Fibroblast of lung (primary cell): ENCODE data around the gene PXDC1. TPM values are rescaled to one million over a fixed set of nuclear protein-coding genes. Genes with fewer than 3 reads are reported as not detected.

Experiments
- DNase-seq, 2 donors: peaks; one replicate each; pipeline versions ENCODE4 v3.0.0 to v3.0.0-alpha.2; 2010; ENCODE audit warnings: low read depth in 2 of 2
- H2AFZ ChIP-seq: 2 replicates; pipeline ENCODE4 v1.5.1; 2012; ENCODE audit warnings: low read length, control low read depth, inconsistent platforms
- H3K27ac ChIP-seq: 2 replicates; pipeline ENCODE4 v1.5.1; 2011; ENCODE audit warnings: low read length, control low read depth; ENCODE audit not compliant: insufficient read depth
- H3K27me3 ChIP-seq: 2 replicates; pipeline ENCODE4 v1.5.1; 2011; ENCODE audit warnings: mild to moderate bottlenecking, low read length; ENCODE audit not compliant: control insufficient read depth, insufficient read depth
- H3K36me3 ChIP-seq: 2 replicates; pipeline ENCODE4 v1.5.1; 2011; ENCODE audit warnings: low read length; ENCODE audit not compliant: control insufficient read depth, insufficient read depth
- H3K4me1 ChIP-seq: 2 replicates; pipeline ENCODE4 v1.5.1; 2011; ENCODE audit warnings: low read length; ENCODE audit not compliant: control insufficient read depth, insufficient read depth; ENCODE audit errors: extremely low read depth
- H3K4me2 ChIP-seq: 2 replicates; pipeline ENCODE4 v1.5.1; 2011; ENCODE audit warnings: low read length, control low read depth; ENCODE audit not compliant: insufficient read depth; ENCODE audit errors: extremely low read depth
- H3K4me3 ChIP-seq, 4 experiments: fragments of 200-600 bp in 1 of 4; sonication (generic) in 1 of 4; replicated peaks in 1 of 4; 2 replicates each; pipeline ENCODE4 v1.5.1; 2011 to 2016; ENCODE audit warnings: low read length in 4 of 4, low read depth in 3 of 4, mild to moderate bottlenecking in 3 of 4, control low read depth in 2 of 4, inconsistent platforms in 1 of 4, mixed read lengths in 1 of 4; ENCODE audit not compliant: insufficient read depth in 1 of 4; ENCODE audit errors: control extremely low read depth in 1 of 4
- H3K79me2 ChIP-seq: 2 replicates; pipeline ENCODE4 v1.5.1; 2012; ENCODE audit warnings: mild to moderate bottlenecking, low read length, inconsistent platforms; ENCODE audit not compliant: control insufficient read depth, insufficient read depth
- H3K9ac ChIP-seq: 2 replicates; pipeline ENCODE4 v1.5.1; 2011; ENCODE audit warnings: mild to moderate bottlenecking, low read length, control low read depth; ENCODE audit not compliant: insufficient read depth
- H3K9me3 ChIP-seq: 2 replicates; pipeline ENCODE4 v1.5.1; 2012; ENCODE audit warnings: low read depth, low read length; ENCODE audit not compliant: control insufficient read depth, insufficient read depth
- H4K20me1 ChIP-seq: 2 replicates; pipeline ENCODE4 v1.5.1; 2011; ENCODE audit warnings: low read length; ENCODE audit not compliant: control insufficient read depth, insufficient read depth; ENCODE audit errors: extremely low read depth
- EZH2 ChIP-seq: IDR thresholded peaks from 2 replicates; pipeline ENCODE4 v1.5.1; 2012; ENCODE audit warnings: low read length, control low read depth, mild to moderate bottlenecking; ENCODE audit errors: missing control alignments
- polyA plus RNA-seq, 2 donors: library from polyadenylated mRNA; depleted of rRNA in 1 of 2; stranded (reverse) in 1 of 2; unstranded in 1 of 2; fragments of >200 nt; gene quantifications; 2 replicates each; pipeline ENCODE4 v1.2.1, GENCODE V29; 2011 to 2012; ENCODE audit warnings: missing spikeins in 1 of 2
- total RNA-seq: library from RNA; depleted of rRNA; stranded (reverse); fragments of >200 nt; gene quantifications from 2 replicates; pipeline ENCODE4 v1.2.1, GENCODE V29; 2014
- TF ChIP-seq, protein P1 (sequence below), 2 donors: IDR thresholded peaks in 1 of 2; conservative IDR thresholded peaks in 1 of 2; 1 replicate in 1 of 2; 2 replicates in 1 of 2; pipeline ENCODE4 v1.5.1; 2011 to 2012; ENCODE audit warnings: low read length in 2 of 2, control low read depth in 1 of 2, inconsistent platforms in 1 of 2, low read depth in 1 of 2, mild to moderate bottlenecking in 1 of 2

Gene PXDC1
- total and polyA plus RNA-seq, 2 donors (not counting 1 experiment from before 2014, with no cell fraction given), result 30.3 to 52.7 TPM

DNA sequence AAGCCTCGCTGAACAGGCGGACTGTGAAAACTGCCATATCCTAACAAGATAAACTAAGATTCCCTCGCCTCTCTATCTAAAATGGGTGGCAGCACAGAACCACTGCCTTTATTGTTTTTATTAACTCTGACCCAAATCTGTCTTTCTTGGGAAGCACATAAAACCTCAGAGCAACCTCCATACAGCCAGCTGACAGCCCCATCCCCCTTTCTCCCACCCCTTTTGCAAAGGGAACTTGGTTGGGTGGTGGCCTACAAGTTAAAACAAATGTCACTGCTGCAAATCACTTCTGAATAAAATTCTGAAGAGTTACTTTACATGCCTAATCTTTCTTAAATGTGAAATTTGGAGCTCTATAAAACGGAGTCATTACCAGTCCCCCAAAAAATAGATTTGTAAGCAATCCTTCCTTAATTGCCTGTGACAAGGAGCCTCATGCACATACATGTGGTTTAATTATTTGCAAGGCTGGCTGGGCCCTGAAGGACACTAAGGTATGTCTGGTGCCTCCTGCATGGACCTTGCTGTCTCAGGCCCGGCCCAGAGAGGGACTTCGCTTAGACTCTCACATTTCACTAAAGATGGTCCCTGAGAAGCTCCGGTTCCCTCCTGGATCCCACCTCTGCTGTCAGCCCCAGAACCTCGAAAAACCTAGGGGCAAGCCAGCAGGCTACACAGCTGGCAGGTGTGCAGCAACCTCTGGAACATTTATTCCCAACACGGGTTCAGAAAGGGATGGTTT lies 21.7 kb downstream of the PXDC1 start:
- H4K20me1 ChIP-seq, result peaks cover 5% of the 10 kb centered on the region

DNA sequence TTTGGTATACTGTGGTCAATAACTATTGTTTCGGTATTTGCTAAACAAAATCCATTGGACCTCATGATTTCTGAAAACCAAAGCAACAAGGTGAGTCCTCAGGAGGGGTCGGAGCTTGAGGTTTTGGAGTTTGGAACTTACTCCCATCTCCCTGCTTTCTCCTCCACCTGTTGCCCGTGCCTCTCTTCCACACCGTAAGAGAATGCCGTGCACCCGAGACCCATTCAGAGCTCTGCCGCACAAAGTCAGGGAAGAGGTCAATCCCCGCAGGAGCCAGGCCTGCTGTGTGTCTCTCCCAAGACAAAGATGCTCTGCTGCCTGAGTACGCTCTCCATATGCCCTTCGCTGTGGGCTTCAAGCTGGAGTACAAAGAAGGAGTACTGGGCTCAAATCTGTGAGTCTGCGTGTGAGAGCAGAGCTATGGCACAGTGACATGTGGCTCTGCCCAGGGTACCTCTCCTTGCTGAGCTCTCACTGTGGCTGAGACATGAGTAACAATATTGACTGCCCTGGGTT lies 23.9 kb downstream of the PXDC1 start:
- Histone ChIP-seq H3K9me3 (no peaks in the 10 kb centered on the region), H3K79me2 (peaks cover 62% of the 10 kb centered on the region), H3K4me3 (no peak overlapping the region), H3K4me1 (peaks cover 5% of the 10 kb centered on the region), H3K9ac (no peak overlapping the region), H3K27ac (no peak overlapping the region), H3K4me2 (no peak overlapping the region), H2AFZ (no peak overlapping the region), H3K27me3 (no peaks in the 10 kb centered on the region), H3K36me3 (peaks cover 25% of the 10 kb centered on the region), H4K20me1 (peaks cover 3% of the 10 kb centered on the region)
- TF ChIP-seq, protein P1, sequence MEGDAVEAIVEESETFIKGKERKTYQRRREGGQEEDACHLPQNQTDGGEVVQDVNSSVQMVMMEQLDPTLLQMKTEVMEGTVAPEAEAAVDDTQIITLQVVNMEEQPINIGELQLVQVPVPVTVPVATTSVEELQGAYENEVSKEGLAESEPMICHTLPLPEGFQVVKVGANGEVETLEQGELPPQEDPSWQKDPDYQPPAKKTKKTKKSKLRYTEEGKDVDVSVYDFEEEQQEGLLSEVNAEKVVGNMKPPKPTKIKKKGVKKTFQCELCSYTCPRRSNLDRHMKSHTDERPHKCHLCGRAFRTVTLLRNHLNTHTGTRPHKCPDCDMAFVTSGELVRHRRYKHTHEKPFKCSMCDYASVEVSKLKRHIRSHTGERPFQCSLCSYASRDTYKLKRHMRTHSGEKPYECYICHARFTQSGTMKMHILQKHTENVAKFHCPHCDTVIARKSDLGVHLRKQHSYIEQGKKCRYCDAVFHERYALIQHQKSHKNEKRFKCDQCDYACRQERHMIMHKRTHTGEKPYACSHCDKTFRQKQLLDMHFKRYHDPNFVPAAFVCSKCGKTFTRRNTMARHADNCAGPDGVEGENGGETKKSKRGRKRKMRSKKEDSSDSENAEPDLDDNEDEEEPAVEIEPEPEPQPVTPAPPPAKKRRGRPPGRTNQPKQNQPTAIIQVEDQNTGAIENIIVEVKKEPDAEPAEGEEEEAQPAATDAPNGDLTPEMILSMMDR (conservative IDR thresholded peaks at IDR 0.05 in 1 of 2, IDR thresholded peaks at IDR 0.05 in 1 of 2; ENCODE audit: low read depth in 1 of 2, low read length in 2 of 2), result no peak
- no peak for TF ChIP-seq EZH2
- DNase-seq, result no peak

More for the DNA sequence above, 21.7 kb downstream of the PXDC1 start:
- Histone ChIP-seq H3K79me2 (peaks cover 80% of the 10 kb centered on the region), H3K4me2 (no peak overlapping the region), H3K27ac (no peak overlapping the region), H3K27me3 (no peaks in the 10 kb centered on the region), H3K4me1 (peaks cover 5% of the 10 kb centered on the region), H2AFZ (no peak overlapping the region), H3K4me3 (no peak overlapping the region), H3K9ac (no peak overlapping the region), H3K9me3 (no peaks in the 10 kb centered on the region), H3K36me3 (peaks cover 18% of the 10 kb centered on the region)
- DNase-seq, result no peak
- TF ChIP-seq, protein P1 (conservative IDR thresholded peaks at IDR 0.05 in 1 of 2, IDR thresholded peaks at IDR 0.05 in 1 of 2; ENCODE audit: low read depth in 1 of 2, low read length in 2 of 2), result no peak
- no peak for TF ChIP-seq EZH2

DNA sequence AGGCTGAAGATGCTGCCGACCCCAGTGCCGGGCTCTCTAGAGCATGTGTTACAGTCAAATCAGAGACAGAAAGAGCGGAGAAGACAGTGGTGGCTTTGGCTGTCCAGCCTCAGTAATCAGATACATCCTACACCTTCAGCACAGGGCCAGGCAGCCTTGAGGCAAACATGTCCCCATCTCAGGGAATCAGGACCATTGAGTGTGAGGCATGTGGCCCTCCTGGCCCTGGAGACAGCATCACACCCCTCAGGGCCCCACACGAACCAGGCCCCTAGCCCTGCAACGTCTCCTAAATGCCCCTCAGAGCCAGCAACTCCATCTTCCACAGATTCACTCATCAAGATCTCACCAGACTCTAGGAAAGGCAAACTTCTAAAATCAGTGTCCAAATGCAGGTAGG lies 24.5 kb downstream of the PXDC1 start:
- Histone ChIP-seq H3K79me2 (peaks cover 58% of the 10 kb centered on the region), H3K9ac (no peak overlapping the region), H3K9me3 (no peaks in the 10 kb centered on the region), H3K27me3 (no peaks in the 10 kb centered on the region), H3K27ac (no peak overlapping the region), H3K36me3 (peaks cover 24% of the 10 kb centered on the region), H2AFZ (no peak overlapping the region), H3K4me3 (no peak overlapping the region), H4K20me1 (peaks cover 2% of the 10 kb centered on the region), H3K4me1 (peaks cover 2% of the 10 kb centered on the region), H3K4me2 (no peak overlapping the region)
- DNase-seq, result no peak
- TF ChIP-seq, protein P1 (conservative IDR thresholded peaks at IDR 0.05 in 1 of 2, IDR thresholded peaks at IDR 0.05 in 1 of 2; ENCODE audit: low read depth in 1 of 2, low read length in 2 of 2), result no peak
- TF ChIP-seq EZH2, result no peak
